Endodermal cell (in vitro differentiated cells): Measurements from ENCODE around the gene NOP53. TPM values are rescaled to one million over a fixed set of nuclear protein-coding genes. Genes with fewer than 3 reads are reported as not detected.
A peak's percentile ranks its signal among the peaks of the same experiment; 100 is the strongest.

Source experiments
- DNase-seq: peaks from one replicate; pipeline ENCODE4 v3.0.0-alpha.2; 2017
- H3K27ac ChIP-seq: 2 replicates; pipeline ENCODE4 v1.5.1; 2013; ENCODE audit warnings: mild to moderate bottlenecking, low read depth, low read length, moderate library complexity
- H3K27me3 ChIP-seq: 2 replicates; pipeline ENCODE4 v1.6.1; 2013; ENCODE audit warnings: mild to moderate bottlenecking, low read length, moderate library complexity; ENCODE audit not compliant: insufficient read depth, control insufficient read depth, poor library complexity, severe bottlenecking
- H3K36me3 ChIP-seq: 2 replicates; pipeline ENCODE4 v1.7.0; 2013; ENCODE audit warnings: mild to moderate bottlenecking, low read length, moderate library complexity; ENCODE audit not compliant: control insufficient read depth, insufficient read depth
- H3K4me1 ChIP-seq: one replicate; pipeline ENCODE4 v1.7.0; 2013; ENCODE audit warnings: low read length; ENCODE audit not compliant: control insufficient read depth, insufficient read depth
- H3K4me3 ChIP-seq: 2 replicates; pipeline ENCODE4 v1.5.1; 2013; ENCODE audit warnings: mild to moderate bottlenecking, low read length, moderate library complexity
- H3K9ac ChIP-seq: 2 replicates; pipeline ENCODE4 v1.6.1; 2013; ENCODE audit warnings: mild to moderate bottlenecking, low read length, moderate library complexity; ENCODE audit not compliant: poor library complexity, severe bottlenecking; ENCODE audit errors: extremely low read depth
- H3K9me3 ChIP-seq: 2 replicates; pipeline ENCODE4 v1.6.1; 2013; ENCODE audit warnings: mild to moderate bottlenecking, low read length, moderate library complexity; ENCODE audit not compliant: control insufficient read depth
- H3K27ac Mint-ChIP-seq: 2 replicates; pipeline ENCODE4 v1.8.0; 2020; ENCODE audit warnings: mixed read lengths
- H3K27me3 Mint-ChIP-seq: 2 replicates; pipeline ENCODE4 v1.8.0; 2021; ENCODE audit warnings: mild to moderate bottlenecking, mixed read lengths; ENCODE audit not compliant: insufficient read depth
- H3K36me3 Mint-ChIP-seq: 2 replicates; pipeline ENCODE4 v1.8.0; 2020; ENCODE audit warnings: low read depth, mixed read lengths
- H3K4me1 Mint-ChIP-seq: 2 replicates; pipeline ENCODE4 v1.8.0; 2020; ENCODE audit warnings: mixed read lengths
- H3K4me3 Mint-ChIP-seq: 2 replicates; pipeline ENCODE4 v1.8.0; 2020; ENCODE audit warnings: mild to moderate bottlenecking, moderate library complexity, mixed read lengths
- H3K9me3 Mint-ChIP-seq: 2 replicates; pipeline ENCODE4 v1.8.0; 2020; ENCODE audit warnings: mild to moderate bottlenecking, mixed read lengths
- CTCF ChIP-seq: fragments of 200-600 bp; sonication (generic); conservative IDR thresholded peaks from 2 replicates; pipeline ENCODE4 v1.5.0; 2021; ENCODE audit warnings: antibody characterized with exemption, mild to moderate bottlenecking
- WGBS, 2 experiments: methylation state at CpG; one replicate each; pipeline versions ENCODE4 v1.1.5 to v1.1.7; 2013; ENCODE audit warnings: missing lambda C conversion rate in 2 of 2, mixed read lengths in 1 of 2; ENCODE audit not compliant: insufficient coverage in 1 of 2, insufficient read length in 1 of 2; 5-methylcytosine and 5-hydroxymethylcytosine counted together
- total RNA-seq, 2 donors: library from RNA; stranded (reverse); fragmentation: NEBNext Ultra II Directional in 1 of 2; extraction: Animal tissue kit (Norgen Biotek cat#: 25700) in 1 of 2; gene quantifications; 2 replicates in 1 of 2; 3 replicates in 1 of 2; pipeline ENCODE4 v1.2.1, GENCODE V29; 2021

Gene NOP53
- total RNA-seq, 2 donors from 2014 or later = 190 to 258 TPM

DNA sequence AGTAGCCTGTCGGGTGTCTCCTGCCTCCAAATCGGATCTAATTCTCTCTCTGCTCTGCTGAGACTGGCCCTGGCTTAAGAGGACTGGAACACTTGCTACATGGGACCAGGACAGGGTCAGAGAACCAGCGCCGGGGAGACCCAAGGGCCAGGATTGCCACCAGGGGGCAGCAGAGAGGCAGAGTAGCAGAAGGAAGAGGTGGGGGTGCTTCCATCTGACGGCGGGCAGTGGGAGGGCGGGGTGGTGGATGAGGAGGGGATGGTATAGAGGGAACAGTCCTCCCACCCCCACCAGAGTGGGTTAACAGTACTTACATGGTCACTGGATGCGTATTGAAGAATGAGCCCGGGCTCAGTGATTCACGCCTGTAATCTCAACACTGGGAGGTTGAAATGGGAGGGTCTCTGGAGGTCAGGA lies 45.1 kb downstream of the NOP53 start:
- Histone ChIP-seq H3K9ac (peak overlapping the region; percentile 26), H3K27me3 (no peaks in the 10 kb centered on the region), H3K36me3 (peaks cover 7% of the 10 kb centered on the region), H3K4me1 (no peaks in the 10 kb centered on the region), H3K27ac (no peak overlapping the region), H3K4me3 (no peak overlapping the region), H3K9me3 (no peaks in the 10 kb centered on the region)
- Mint-ChIP-seq H3K4me3 (peak overlapping the region; percentile 30), H3K27ac (peak overlapping the region; percentile 92), H3K9me3 (peaks cover 8% of the 10 kb centered on the region), H3K4me1 (peaks cover 2% of the 10 kb centered on the region), H3K27me3 (no peaks in the 10 kb centered on the region), H3K36me3 (peaks cover 7% of the 10 kb centered on the region)
- WGBS, 2 experiments = 25 to 33% methylated on average over 5 to 9 of the region's 10 CpGs
- TF ChIP-seq CTCF = peak; percentile 93
- peak; percentile 100 for DNase-seq

GRCh38 chr19:47792616-47793015 lies 47.3 kb downstream of the NOP53 start:
- H3K9ac ChIP-seq = no peak overlapping the region
- no peak overlapping the region for H3K27ac ChIP-seq
- WGBS, 2 experiments = 80 to 90% methylated on average over 1 of the region's 1 CpG
- Mint-ChIP-seq H3K27ac (no peak overlapping the region), H3K4me1 (peaks cover 2% of the 10 kb centered on the region), H3K9me3 (peaks cover 8% of the 10 kb centered on the region), H3K27me3 (peaks cover under 1% of the 10 kb centered on the region), H3K36me3 (peaks cover 1% of the 10 kb centered on the region), H3K4me3 (no peak overlapping the region)
- H3K9me3 ChIP-seq = no peaks in the 10 kb centered on the region
- H3K4me1 ChIP-seq = no peaks in the 10 kb centered on the region
- H3K4me3 ChIP-seq = no peak overlapping the region
- TF ChIP-seq CTCF = no peak
- no peaks in the 10 kb centered on the region for H3K36me3 ChIP-seq
- no peaks in the 10 kb centered on the region for H3K27me3 ChIP-seq
- DNase-seq = no peak

DNA sequence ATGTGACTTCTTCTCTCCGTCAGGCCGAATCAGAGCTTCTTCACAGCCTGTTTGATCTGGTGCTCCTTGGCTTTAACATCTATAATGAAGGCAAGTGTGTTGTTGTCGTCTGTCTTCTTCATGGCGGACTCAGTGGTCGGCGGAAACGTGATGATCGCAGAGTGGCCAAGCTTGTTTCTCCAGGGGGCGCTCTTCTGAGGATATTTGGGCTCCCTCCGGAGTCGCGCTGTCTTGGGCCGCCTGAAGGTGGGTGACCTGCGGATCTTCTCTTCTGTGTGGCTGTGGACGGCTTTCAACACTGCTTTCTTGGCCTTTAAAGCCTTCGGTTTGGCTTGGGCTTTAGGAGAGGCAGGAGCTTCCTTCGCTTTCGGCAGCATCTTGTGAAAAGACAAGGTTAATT lies 49.2 kb downstream of the NOP53 start:
- H3K4me3 ChIP-seq = no peak overlapping the region
- H3K27ac ChIP-seq = no peak overlapping the region
- no peak overlapping the region for H3K9ac ChIP-seq
- TF ChIP-seq CTCF = peak; percentile 68
- Mint-ChIP-seq H3K36me3 (no peaks in the 10 kb centered on the region), H3K27me3 (peaks cover 2% of the 10 kb centered on the region), H3K4me1 (peaks cover 7% of the 10 kb centered on the region), H3K9me3 (peaks cover 8% of the 10 kb centered on the region), H3K4me3 (no peak overlapping the region), H3K27ac (no peak overlapping the region)
- H3K36me3 ChIP-seq = no peaks in the 10 kb centered on the region
- H3K9me3 ChIP-seq = no peaks in the 10 kb centered on the region
- no peaks in the 10 kb centered on the region for H3K27me3 ChIP-seq
- DNase-seq = peak; percentile 83
- no peaks in the 10 kb centered on the region for H3K4me1 ChIP-seq
- WGBS, 2 experiments = 86 to 87% methylated on average over 15 to 18 of the region's 18 CpGs
